Measurements from ENCODE around the gene WNT4. TPM values are rescaled to one million over a fixed set of nuclear protein-coding genes. Genes with fewer than 3 reads are reported as not detected.
A peak's percentile ranks its signal among the peaks of the same experiment; 100 is the strongest.

WNT4 gene
- 1 to 10 TPM in 1 of 2 donors, under 1 TPM in 1; 0.52 to 1.3 TPM for total RNA-seq

DNA sequence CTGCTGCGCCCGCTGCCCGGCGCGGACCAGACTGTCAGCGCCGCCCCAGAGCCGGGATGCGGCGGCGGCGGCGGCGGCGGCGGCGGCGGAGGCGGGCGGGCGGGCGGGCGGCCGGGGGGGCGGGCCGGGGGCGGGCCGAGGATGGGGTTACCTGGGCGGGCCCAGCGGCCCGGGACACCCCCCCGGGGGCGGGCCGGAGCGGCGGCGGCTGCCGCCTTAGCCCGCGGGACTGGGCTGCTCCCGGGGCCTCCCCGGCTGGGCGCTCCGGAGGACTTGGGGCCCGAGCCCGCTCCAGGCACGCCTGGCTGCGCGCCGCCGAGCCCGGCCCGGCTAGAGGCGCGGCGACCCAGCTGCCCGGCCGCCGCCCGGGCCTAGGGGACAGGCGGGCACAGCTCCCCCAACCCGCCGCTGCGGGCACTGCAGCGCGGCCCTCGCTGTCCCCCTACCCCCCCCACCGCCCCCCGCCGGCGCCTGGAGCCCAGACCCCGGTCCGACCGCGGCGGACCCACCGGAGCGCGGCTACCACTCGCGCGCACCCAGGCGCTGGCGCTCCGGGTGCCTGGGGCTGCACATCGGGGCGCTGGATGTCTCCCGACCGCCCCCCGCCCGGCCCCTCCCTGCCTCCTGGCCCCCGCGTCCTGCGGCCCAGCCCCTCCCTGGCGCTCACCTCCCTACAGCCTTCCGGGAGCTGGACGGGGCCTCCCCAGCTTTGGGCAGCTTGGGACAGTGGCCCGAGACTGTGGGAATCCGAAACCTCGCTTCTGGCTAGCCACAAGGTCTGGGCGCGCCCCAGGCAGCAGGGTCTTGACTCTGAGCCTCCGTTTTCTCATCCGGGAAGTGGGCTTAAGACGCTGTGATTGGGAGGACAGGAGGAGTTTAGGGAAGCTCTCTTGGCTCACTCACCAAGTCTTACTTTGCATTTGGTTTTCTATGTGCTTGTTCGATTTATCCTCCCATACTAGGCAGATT lies at the start of gene WNT4:
WNT4 (minus strand) TSS at position 33 of the 969 bp plus-strand sequence. CDS start 175 bp downstream, outside the sequence.
- ATAC-seq (peak; percentile 76), DNase-seq (peak; percentile 46 to 68 (median 52))
- Histone ChIP-seq H3K36me3 (replicated peaks in 1 of 2; ENCODE audit: insufficient read depth in 1 of 2, low read depth in 2 of 2) (no peaks in the 10 kb centered on the region), H3K27me3 (no peaks in the 10 kb centered on the region), H3K27ac (peak within 1 kb of the TSS in 2 of 4 donors; percentile 11 to 40), H3K4me1 (peaks cover 18% of the 10 kb centered on the region), H3K4me3 (peak within 1 kb of the TSS in 1 of 2 donors; percentile 16), H3K9me3 (no peaks in the 10 kb centered on the region)
- intact Hi-C loops (cut with DNase I), result no loop called here
- 3 to 21% methylated on average over 4 to 37 of the region's 106 CpGs for WGBS, 2 donors
- TF ChIP-seq, protein P1, sequence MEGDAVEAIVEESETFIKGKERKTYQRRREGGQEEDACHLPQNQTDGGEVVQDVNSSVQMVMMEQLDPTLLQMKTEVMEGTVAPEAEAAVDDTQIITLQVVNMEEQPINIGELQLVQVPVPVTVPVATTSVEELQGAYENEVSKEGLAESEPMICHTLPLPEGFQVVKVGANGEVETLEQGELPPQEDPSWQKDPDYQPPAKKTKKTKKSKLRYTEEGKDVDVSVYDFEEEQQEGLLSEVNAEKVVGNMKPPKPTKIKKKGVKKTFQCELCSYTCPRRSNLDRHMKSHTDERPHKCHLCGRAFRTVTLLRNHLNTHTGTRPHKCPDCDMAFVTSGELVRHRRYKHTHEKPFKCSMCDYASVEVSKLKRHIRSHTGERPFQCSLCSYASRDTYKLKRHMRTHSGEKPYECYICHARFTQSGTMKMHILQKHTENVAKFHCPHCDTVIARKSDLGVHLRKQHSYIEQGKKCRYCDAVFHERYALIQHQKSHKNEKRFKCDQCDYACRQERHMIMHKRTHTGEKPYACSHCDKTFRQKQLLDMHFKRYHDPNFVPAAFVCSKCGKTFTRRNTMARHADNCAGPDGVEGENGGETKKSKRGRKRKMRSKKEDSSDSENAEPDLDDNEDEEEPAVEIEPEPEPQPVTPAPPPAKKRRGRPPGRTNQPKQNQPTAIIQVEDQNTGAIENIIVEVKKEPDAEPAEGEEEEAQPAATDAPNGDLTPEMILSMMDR (IDR thresholded peaks at IDR 0.05), result peak in 3 of 7 experiments; percentile 21 to 42 (median 25)
- TF ChIP-seq POLR2A (IDR thresholded peaks at IDR 0.05), result no peak

DNA sequence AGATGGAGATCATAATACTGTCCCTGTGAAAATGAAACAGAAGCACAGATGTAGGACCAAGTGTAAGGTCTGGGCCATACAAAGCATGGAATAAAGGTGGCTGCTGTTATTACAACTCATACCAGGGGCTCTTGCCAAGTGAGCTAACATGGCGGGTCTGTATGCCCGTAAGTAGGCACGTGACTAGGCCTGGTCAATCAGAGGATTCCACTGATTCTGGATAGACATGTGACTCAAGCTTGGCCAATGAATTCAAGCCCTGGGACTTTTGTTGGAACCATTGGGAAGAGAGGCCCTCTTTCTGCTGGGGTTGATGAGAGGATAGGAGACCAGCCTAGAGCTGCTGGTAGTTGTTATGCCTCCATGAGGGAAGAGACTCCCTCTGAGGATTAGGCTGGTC lies 47.8 kb upstream of the WNT4 start:
- DNase-seq (no peak), ATAC-seq (no peak)
- intact Hi-C loops (cut with DNase I), result no loop called here
- Histone ChIP-seq H3K27ac (no peak overlapping the region), H3K36me3 (replicated peaks in 1 of 2; ENCODE audit: insufficient read depth in 1 of 2, low read depth in 2 of 2) (no peaks in the 10 kb centered on the region), H3K4me3 (no peak overlapping the region), H3K27me3 (no peaks in the 10 kb centered on the region), H3K9me3 (no peaks in the 10 kb centered on the region), H3K4me1 (no peaks in the 10 kb centered on the region)
- WGBS, 2 donors, result 98 to 100% methylated on average over 3 of the region's 3 CpGs
- TF ChIP-seq POLR2A (IDR thresholded peaks at IDR 0.05), result no peak
- TF ChIP-seq, protein P1 (IDR thresholded peaks at IDR 0.05), result no peak

DNA sequence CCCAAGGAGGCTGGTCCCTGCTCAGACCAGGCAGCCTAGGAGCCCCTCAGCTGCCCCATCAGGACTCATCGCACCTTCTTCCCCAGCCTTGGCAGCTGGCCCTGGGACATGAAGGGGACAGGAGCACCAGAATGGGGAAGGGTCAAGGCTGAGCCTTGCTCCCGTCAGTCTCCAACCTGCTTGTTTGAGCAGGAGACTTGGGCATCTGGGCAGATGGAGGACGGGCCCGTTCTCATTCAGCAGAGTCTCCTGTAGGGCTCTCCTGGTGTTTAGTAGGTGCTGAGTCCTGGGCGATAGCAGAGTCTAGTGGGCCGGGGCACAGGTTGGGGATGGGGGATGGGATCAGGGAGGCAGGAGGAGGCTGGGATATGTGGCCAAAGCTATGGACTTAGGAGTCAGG lies 47.4 kb upstream of the WNT4 start:
- no peaks in the 10 kb centered on the region for H3K27me3 ChIP-seq
- no peak for DNase-seq
- 88 to 95% methylated on average over 6 of the region's 6 CpGs for WGBS, 2 donors
- TF ChIP-seq, protein P1 (IDR thresholded peaks at IDR 0.05), result no peak
- TF ChIP-seq POLR2A (IDR thresholded peaks at IDR 0.05), result no peak
- H3K4me1 ChIP-seq, result no peaks in the 10 kb centered on the region
- no peaks in the 10 kb centered on the region for H3K9me3 ChIP-seq
- no peaks in the 10 kb centered on the region for H3K36me3 ChIP-seq (replicated peaks in 1 of 2; ENCODE audit: insufficient read depth in 1 of 2, low read depth in 2 of 2)
- no peak overlapping the region for H3K4me3 ChIP-seq
- no peak overlapping the region for H3K27ac ChIP-seq
- ATAC-seq, result no peak
- intact Hi-C loops (cut with DNase I), result no loop called here

DNA sequence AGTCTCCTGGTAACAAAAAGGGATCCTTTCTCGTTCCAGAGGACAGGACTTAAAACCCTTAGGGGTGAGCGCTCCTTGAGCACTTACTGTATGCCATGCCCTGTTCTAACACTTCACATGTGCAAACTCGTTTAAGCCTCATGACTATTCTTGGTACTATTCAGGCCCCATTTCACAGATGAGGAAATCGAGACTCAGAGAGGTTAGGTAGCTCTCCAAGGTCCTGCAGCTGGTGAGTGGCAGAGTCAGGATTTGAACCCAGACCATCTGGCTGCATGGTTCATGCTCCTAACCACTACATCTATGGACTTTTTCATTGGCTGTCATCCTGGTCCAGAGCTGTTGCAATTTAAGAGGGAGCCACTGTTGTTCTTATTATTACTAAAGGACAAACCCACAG lies 46.7 kb upstream of the WNT4 start:
- no peak for DNase-seq
- no peak overlapping the region for H3K27ac ChIP-seq
- intact Hi-C loops (cut with DNase I), result no loop called here
- H3K36me3 ChIP-seq (replicated peaks in 1 of 2; ENCODE audit: insufficient read depth in 1 of 2, low read depth in 2 of 2), result no peaks in the 10 kb centered on the region
- H3K9me3 ChIP-seq, result no peaks in the 10 kb centered on the region
- no peak overlapping the region for H3K4me3 ChIP-seq
- no peaks in the 10 kb centered on the region for H3K27me3 ChIP-seq
- WGBS, 2 donors, result 68 to 84% methylated on average over 3 to 4 of the region's 4 CpGs
- ATAC-seq, result no peak
- H3K4me1 ChIP-seq, result no peaks in the 10 kb centered on the region
- TF ChIP-seq, protein P1 (IDR thresholded peaks at IDR 0.05), result no peak
- TF ChIP-seq POLR2A (IDR thresholded peaks at IDR 0.05), result no peak

All from body of pancreas (tissue), 4 donors.